SU-DHL-6 (cell line): ENCODE results near the gene AKNA.

ENCODE experiments used
- EZH2phosphoT487 ChIP-seq: fragments of 200-600 bp; sonication (generic), shearing (Covaris generic); conservative IDR thresholded peaks from 2 replicates; pipeline ENCODE4 v1.6.1; 2018; ENCODE audit warnings: mild to moderate bottlenecking, antibody characterized with exemption, low read length, moderate library complexity, mixed read lengths
- TF ChIP-seq, protein P1 (sequence below): fragments of 200-600 bp; sonication (generic); IDR thresholded peaks from one replicate; pipeline ENCODE4 v1.5.1; 2017; ENCODE audit warnings: antibody characterized with exemption, mild to moderate bottlenecking, low read length, moderate library complexity; ENCODE audit not compliant: insufficient read depth, poor library complexity, severe bottlenecking

DNA sequence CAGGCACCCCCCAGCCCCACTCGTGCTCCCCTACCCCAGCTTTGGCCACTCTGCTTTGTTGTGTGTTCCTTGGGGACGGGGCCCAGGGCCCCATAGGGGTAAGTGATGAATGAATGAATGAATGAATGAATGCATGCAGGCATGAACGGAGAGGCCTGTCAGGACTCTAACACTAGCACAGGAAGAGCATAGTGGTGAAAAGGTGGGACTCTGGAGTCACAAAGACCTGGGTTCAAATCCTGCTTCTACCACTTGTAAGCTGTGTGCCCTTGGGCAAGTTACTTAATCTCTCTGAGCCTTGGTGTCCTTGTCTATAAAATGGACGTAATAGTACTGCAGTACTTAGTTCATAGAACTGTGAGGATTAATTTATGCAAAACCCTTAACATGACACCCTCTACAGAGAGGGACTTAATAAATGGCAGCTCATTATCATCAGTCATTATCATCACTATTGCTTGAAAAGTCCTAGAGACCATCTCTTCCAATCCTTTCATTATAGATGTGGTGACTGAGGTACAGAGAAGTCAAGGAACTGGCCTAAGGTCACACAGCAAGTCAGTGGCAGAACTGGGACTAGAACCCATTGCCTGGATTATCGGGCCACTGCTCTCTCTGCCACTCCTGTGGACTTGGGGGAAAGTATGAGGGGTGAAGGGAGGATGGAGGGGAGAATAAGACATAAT is 44.9 kb downstream of the AKNA start:
- TF ChIP-seq, protein P1, sequence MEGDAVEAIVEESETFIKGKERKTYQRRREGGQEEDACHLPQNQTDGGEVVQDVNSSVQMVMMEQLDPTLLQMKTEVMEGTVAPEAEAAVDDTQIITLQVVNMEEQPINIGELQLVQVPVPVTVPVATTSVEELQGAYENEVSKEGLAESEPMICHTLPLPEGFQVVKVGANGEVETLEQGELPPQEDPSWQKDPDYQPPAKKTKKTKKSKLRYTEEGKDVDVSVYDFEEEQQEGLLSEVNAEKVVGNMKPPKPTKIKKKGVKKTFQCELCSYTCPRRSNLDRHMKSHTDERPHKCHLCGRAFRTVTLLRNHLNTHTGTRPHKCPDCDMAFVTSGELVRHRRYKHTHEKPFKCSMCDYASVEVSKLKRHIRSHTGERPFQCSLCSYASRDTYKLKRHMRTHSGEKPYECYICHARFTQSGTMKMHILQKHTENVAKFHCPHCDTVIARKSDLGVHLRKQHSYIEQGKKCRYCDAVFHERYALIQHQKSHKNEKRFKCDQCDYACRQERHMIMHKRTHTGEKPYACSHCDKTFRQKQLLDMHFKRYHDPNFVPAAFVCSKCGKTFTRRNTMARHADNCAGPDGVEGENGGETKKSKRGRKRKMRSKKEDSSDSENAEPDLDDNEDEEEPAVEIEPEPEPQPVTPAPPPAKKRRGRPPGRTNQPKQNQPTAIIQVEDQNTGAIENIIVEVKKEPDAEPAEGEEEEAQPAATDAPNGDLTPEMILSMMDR: no peak
- TF ChIP-seq EZH2phosphoT487: no peak
